GM12878 (cell line): ENCODE measurements around the gene FUT6. TPM values are rescaled to one million over a fixed set of nuclear protein-coding genes. Genes with fewer than 3 reads are reported as not detected.

Experiments used
- EZH2 ChIP-seq: IDR thresholded peaks from 2 replicates; pipeline ENCODE4 v1.6.1; 2012; ENCODE audit warnings: low read depth, mild to moderate bottlenecking, control low read depth, inconsistent platforms, low read length, borderline replicate concordance; ENCODE audit not compliant: control insufficient read depth
- GATAD2B ChIP-seq: fragments of 450-650 bp; conservative IDR thresholded peaks from 2 replicates; pipeline ENCODE4 v1.6.1; 2017; ENCODE audit warnings: low read depth, mild to moderate bottlenecking, moderate library complexity
- JUND ChIP-seq: IDR thresholded peaks from 2 replicates; pipeline ENCODE4 v1.6.1; 2012; ENCODE audit warnings: low read depth, mild to moderate bottlenecking, low read length, improper control_type of control experiment, moderate library complexity
- polyA plus RNA-seq, 11 experiments: library from polyadenylated mRNA; depleted of rRNA in 4 of 11; unstranded in 6 of 11; stranded (reverse) in 5 of 11; fragments of >200 nt; fragmentation: Nextera tagmentation in 4 of 11; fragmentation: Illumina TruSeq in 1 of 11; extraction: Ambion mirVana in 4 of 11; extraction: Trizol in 1 of 11; gene quantifications; 1 replicate in 1 of 11; 2 replicates in 10 of 11; pipeline versions ENCODE4 v1.2.1 to v1.2.3, GENCODE V29; 2011 to 2016; ENCODE audit warnings: inconsistent platforms in 2 of 11, missing spikeins in 2 of 11, low read depth in 1 of 11
- total RNA-seq, 4 experiments: library from RNA; depleted of rRNA in 3 of 4; stranded (reverse); fragments of >200 nt in 3 of 4; fragmentation: Illumina TruSeq in 1 of 4; extraction: Trizol in 1 of 4; gene quantifications; 2 replicates each; pipeline versions ENCODE4 v1.2.1 to v1.2.3, GENCODE V29; 2013 to 2021
- TF ChIP-seq, protein P1 (sequence below): fragments of 450-650 bp; IDR thresholded peaks from 2 replicates; pipeline ENCODE4 v1.6.1; 2016; ENCODE audit warnings: mild to moderate bottlenecking
- TF ChIP-seq, protein P2 (sequence below): fragments of 150-350 bp; IDR thresholded peaks from 2 replicates; pipeline ENCODE4 v1.6.1; 2014; ENCODE audit warnings: mild to moderate bottlenecking, low read depth, low read length
- TF ChIP-seq, protein P3 (sequence below): fragments of 450-650 bp; IDR thresholded peaks from 2 replicates; pipeline ENCODE4 v1.6.1; 2018; ENCODE audit warnings: mild to moderate bottlenecking, low read depth, moderate library complexity; ENCODE audit not compliant: partially characterized antibody

Gene FUT6
- total and polyA plus RNA-seq, 10 of the 15 experiments (the other 5 are each of a cell fraction or from before 2014, with no cell fraction given): not detected

DNA sequence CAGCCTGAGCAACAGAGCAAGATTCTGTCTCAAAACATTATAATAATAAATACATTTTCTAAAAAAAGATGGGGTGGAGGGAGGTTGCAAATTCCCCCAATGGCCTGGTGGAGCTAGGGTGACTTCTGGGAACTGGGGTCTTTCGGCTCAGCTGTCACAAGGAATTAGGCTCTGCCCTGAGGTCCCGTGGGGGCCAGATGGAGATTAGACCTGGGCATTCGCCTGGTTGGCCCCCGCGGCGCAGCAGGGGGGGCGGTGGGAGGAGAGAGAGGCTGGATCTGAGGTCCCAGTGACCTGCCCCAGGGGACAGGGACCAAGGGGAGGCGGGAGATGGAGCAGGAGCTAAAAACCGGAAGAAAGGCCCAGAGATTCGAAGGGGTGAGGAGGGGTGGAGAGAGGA, 14.8 kb downstream of the FUT6 start (continued):
- TF ChIP-seq, protein P1, sequence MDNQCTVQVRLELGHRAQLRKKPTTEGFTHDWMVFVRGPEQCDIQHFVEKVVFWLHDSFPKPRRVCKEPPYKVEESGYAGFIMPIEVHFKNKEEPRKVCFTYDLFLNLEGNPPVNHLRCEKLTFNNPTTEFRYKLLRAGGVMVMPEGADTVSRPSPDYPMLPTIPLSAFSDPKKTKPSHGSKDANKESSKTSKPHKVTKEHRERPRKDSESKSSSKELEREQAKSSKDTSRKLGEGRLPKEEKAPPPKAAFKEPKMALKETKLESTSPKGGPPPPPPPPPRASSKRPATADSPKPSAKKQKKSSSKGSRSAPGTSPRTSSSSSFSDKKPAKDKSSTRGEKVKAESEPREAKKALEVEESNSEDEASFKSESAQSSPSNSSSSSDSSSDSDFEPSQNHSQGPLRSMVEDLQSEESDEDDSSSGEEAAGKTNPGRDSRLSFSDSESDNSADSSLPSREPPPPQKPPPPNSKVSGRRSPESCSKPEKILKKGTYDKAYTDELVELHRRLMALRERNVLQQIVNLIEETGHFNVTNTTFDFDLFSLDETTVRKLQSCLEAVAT: no peak
- TF ChIP-seq, protein P2, sequence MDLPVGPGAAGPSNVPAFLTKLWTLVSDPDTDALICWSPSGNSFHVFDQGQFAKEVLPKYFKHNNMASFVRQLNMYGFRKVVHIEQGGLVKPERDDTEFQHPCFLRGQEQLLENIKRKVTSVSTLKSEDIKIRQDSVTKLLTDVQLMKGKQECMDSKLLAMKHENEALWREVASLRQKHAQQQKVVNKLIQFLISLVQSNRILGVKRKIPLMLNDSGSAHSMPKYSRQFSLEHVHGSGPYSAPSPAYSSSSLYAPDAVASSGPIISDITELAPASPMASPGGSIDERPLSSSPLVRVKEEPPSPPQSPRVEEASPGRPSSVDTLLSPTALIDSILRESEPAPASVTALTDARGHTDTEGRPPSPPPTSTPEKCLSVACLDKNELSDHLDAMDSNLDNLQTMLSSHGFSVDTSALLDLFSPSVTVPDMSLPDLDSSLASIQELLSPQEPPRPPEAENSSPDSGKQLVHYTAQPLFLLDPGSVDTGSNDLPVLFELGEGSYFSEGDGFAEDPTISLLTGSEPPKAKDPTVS: no peak
- TF ChIP-seq, protein P3, sequence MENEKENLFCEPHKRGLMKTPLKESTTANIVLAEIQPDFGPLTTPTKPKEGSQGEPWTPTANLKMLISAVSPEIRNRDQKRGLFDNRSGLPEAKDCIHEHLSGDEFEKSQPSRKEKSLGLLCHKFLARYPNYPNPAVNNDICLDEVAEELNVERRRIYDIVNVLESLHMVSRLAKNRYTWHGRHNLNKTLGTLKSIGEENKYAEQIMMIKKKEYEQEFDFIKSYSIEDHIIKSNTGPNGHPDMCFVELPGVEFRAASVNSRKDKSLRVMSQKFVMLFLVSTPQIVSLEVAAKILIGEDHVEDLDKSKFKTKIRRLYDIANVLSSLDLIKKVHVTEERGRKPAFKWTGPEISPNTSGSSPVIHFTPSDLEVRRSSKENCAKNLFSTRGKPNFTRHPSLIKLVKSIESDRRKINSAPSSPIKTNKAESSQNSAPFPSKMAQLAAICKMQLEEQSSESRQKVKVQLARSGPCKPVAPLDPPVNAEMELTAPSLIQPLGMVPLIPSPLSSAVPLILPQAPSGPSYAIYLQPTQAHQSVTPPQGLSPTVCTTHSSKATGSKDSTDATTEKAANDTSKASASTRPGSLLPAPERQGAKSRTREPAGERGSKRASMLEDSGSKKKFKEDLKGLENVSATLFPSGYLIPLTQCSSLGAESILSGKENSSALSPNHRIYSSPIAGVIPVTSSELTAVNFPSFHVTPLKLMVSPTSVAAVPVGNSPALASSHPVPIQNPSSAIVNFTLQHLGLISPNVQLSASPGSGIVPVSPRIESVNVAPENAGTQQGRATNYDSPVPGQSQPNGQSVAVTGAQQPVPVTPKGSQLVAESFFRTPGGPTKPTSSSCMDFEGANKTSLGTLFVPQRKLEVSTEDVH: no peak
- TF ChIP-seq EZH2 (no peak), JUND (no peak), GATAD2B (no peak)
- TF ChIP-seq, all 136 proteins: peak for 0
